ENCODE results near the gene GOLGA3.
"Not testable (repeated sequence)": the region's sequence is repeated elsewhere in the genome, so short reads cannot be mapped to it uniquely, and the experiment has no call there.

Gene GOLGA3

DNA sequence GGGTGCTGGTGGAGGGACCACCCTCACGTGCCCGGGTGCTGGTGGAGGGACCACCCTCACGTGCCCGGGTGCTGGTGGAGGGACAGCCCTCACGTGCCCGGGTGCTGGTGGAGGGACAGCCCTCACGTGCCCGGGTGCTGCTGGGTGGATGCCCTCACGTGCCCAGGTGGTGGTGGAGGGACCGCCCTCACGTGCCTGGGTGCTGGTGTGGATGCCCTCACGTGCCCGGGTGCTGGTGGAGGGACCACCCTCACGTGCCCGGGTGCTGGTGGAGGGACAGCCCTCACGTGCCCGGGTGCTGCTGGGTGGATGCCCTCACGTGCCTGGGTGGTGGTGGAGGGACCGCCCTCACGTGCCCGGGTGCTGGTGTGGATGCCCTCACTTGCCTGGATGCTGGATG, 28.4 kb upstream of the GOLGA3 start:
- not testable (repeated sequence) for H3K27me3 ChIP-seq (ENCODE audit: control insufficient read depth, insufficient read depth, low read length); H3K4me3 ChIP-seq (ENCODE audit: low read length); H3K9me3 ChIP-seq (ENCODE audit: control insufficient read depth, insufficient read depth, low read length); DNase-seq (ENCODE audit: low read depth, low spot score); H3K27ac ChIP-seq (ENCODE audit: low read length); H3K4me1 ChIP-seq (ENCODE audit: control insufficient read depth, insufficient read depth, low read length)
- peaks cover 33% of the 10 kb centered on the region for H3K36me3 ChIP-seq (ENCODE audit: control insufficient read depth, insufficient read depth, low read length)
- WGBS (ENCODE audit: insufficient coverage, insufficient read length) = no CpG with 5 or more reads among the region's 21 CpGs

DNA sequence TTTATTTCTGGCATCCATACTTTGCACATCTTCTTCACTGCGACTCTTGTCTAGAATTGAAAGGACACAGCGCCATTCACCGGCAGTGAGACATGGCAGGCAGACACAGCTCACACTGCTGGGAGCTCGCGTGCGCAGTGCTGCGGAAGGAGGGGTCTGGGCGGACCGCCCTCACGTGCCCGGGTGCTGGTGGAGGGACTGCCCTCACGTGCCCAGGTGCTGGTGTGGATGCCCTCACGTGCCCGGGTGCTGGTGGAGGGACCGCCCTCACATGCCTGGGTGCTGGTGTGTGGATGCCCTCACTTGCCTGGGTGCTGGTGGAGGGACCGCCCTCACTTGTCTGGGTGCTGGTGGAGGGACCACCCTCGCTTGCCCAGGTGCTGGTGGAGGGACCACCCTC, 27.9 kb upstream of the GOLGA3 start:
- H3K9me3 ChIP-seq (ENCODE audit: control insufficient read depth, insufficient read depth, low read length) = no peaks in the 10 kb centered on the region
- no peaks in the 10 kb centered on the region for H3K4me1 ChIP-seq (ENCODE audit: control insufficient read depth, insufficient read depth, low read length)
- H3K27ac ChIP-seq (ENCODE audit: low read length) = no peak overlapping the region
- no peak overlapping the region for H3K4me3 ChIP-seq (ENCODE audit: low read length)
- no CpG with 5 or more reads among the region's 17 CpGs for WGBS (ENCODE audit: insufficient coverage, insufficient read length)
- DNase-seq (ENCODE audit: low read depth, low spot score) = no peak
- H3K36me3 ChIP-seq (ENCODE audit: control insufficient read depth, insufficient read depth, low read length) = peaks cover 33% of the 10 kb centered on the region
- H3K27me3 ChIP-seq (ENCODE audit: control insufficient read depth, insufficient read depth, low read length) = no peaks in the 10 kb centered on the region

DNA sequence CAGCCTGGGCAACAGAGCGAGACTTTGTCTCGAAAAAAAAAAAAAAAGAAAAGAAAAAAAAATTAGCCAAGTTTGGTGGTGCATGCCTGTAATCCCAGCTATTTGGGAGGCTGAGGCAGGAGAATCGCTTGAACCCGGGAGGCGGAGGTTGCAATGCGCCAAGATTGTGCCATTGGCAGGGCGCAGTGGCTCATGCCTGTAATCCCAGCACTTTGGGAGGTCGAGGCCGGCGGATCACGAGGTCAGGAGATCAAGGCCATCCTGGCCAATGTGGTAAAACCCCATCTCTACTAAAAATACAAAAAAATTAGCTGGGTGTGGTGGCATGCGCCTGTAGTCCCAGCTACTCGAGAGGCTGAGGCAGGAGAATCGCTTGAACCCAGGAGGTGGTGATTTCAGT, 26.5 kb upstream of the GOLGA3 start:
- not testable (repeated sequence) for H3K4me3 ChIP-seq (ENCODE audit: low read length); H3K27me3 ChIP-seq (ENCODE audit: control insufficient read depth, insufficient read depth, low read length); H3K9me3 ChIP-seq (ENCODE audit: control insufficient read depth, insufficient read depth, low read length); H3K27ac ChIP-seq (ENCODE audit: low read length); H3K4me1 ChIP-seq (ENCODE audit: control insufficient read depth, insufficient read depth, low read length); DNase-seq (ENCODE audit: low read depth, low spot score)
- no CpG with 5 or more reads among the region's 14 CpGs for WGBS (ENCODE audit: insufficient coverage, insufficient read length)
- H3K36me3 ChIP-seq (ENCODE audit: control insufficient read depth, insufficient read depth, low read length) = peaks cover 43% of the 10 kb centered on the region

DNA sequence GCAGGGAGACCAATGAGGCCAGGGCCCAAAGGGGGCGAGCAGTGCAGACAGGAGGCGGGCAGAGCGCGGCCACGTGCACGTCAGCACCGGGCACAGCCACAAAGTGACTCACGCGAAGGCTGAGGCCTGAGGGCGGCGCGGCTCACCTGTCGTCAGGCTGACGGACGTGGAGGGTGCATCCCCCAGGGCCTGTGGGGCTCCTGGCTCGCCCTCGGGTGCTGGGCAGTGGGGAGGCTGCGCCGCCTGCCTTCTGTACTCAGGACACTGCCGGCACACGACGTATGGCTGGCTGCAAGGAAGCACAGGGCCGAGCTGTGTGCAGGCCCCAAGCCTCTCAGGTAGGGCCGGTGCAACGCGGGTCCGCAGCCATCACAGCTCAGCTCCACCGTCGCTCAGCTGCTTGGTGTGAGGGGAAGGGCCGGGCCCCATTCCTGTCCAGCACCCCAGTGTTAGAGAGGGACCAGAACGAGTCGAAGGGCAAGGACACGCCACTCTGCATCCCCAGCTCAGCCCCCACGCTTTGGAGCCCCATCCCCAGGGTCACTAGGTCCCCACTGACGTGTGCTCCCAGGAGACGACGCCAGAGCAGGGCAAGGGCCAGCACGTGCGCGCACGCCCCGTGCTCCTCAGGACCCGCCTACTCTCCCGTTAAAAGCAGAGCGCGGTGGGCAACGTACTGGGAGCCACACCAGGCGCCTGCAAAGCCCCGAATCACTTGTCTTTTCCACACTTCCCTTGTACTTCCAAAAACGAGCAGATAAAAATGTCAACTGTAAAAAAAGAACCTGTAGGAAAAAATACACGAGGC, 24.8 kb upstream of the GOLGA3 start:
- H3K4me3 ChIP-seq (ENCODE audit: low read length) = no peak overlapping the region
- DNase-seq (ENCODE audit: low read depth, low spot score) = no peak
- H3K4me1 ChIP-seq (ENCODE audit: control insufficient read depth, insufficient read depth, low read length) = no peaks in the 10 kb centered on the region
- no peaks in the 10 kb centered on the region for H3K27me3 ChIP-seq (ENCODE audit: control insufficient read depth, insufficient read depth, low read length)
- WGBS (ENCODE audit: insufficient coverage, insufficient read length) = no CpG with 5 or more reads among the region's 51 CpGs
- H3K36me3 ChIP-seq (ENCODE audit: control insufficient read depth, insufficient read depth, low read length) = peaks cover 38% of the 10 kb centered on the region
- H3K9me3 ChIP-seq (ENCODE audit: control insufficient read depth, insufficient read depth, low read length) = no peaks in the 10 kb centered on the region
- no peak overlapping the region for H3K27ac ChIP-seq (ENCODE audit: low read length)

DNA sequence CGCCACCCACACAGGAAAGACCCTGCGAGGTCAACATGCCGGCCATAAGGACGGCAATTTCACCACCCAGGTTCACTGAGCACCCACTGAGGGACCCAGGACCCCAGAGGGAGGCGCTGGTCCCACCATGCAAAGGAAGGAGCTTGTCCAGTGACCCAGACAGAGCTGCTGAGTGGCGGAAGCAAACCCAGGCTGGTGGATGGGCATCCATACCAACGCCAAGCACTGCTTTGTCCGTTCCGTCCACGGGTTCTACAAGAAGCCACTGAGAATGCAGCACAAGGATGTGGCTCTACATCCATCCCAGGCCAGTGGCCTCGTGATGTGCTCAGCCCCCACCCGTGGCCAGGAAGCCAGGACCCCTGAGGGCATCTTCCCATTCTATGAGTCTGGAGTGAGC, 23.8 kb upstream of the GOLGA3 start:
- Histone ChIP-seq H3K27ac (ENCODE audit: low read length) (no peak overlapping the region), H3K9me3 (ENCODE audit: control insufficient read depth, insufficient read depth, low read length) (no peaks in the 10 kb centered on the region), H3K36me3 (ENCODE audit: control insufficient read depth, insufficient read depth, low read length) (peaks cover 34% of the 10 kb centered on the region), H3K4me1 (ENCODE audit: control insufficient read depth, insufficient read depth, low read length) (no peaks in the 10 kb centered on the region), H3K27me3 (ENCODE audit: control insufficient read depth, insufficient read depth, low read length) (no peaks in the 10 kb centered on the region), H3K4me3 (ENCODE audit: low read length) (no peak overlapping the region)
- no peak for DNase-seq (ENCODE audit: low read depth, low spot score)
- no CpG with 5 or more reads among the region's 12 CpGs for WGBS (ENCODE audit: insufficient coverage, insufficient read length)

DNA sequence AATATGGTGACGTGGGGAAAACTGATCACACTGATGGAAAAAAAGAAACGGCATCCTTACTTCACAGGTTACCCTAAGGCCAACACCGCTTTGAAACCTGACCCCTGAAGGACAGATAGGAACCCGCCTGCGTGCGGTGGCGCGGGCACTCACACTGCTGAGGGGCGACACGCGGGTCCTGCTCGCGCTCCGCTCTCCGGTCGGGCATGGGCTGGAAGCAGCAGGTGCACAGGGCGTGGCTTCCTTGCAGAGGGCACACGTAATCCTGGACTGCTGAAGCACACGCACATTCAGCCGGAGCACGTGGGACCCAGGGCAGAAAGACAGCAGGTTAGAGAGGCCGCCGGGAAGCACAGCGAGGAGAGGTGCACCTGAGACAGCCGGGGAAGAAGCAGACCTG, 22.8 kb upstream of the GOLGA3 start:
- Histone ChIP-seq H3K36me3 (ENCODE audit: control insufficient read depth, insufficient read depth, low read length) (peaks cover 24% of the 10 kb centered on the region), H3K4me1 (ENCODE audit: control insufficient read depth, insufficient read depth, low read length) (peaks cover 2% of the 10 kb centered on the region), H3K9me3 (ENCODE audit: control insufficient read depth, insufficient read depth, low read length) (no peaks in the 10 kb centered on the region), H3K4me3 (ENCODE audit: low read length) (no peak overlapping the region), H3K27ac (ENCODE audit: low read length) (no peak overlapping the region), H3K27me3 (ENCODE audit: control insufficient read depth, insufficient read depth, low read length) (no peaks in the 10 kb centered on the region)
- no peak for DNase-seq (ENCODE audit: low read depth, low spot score)
- WGBS (ENCODE audit: insufficient coverage, insufficient read length) = no CpG with 5 or more reads among the region's 25 CpGs

DNA sequence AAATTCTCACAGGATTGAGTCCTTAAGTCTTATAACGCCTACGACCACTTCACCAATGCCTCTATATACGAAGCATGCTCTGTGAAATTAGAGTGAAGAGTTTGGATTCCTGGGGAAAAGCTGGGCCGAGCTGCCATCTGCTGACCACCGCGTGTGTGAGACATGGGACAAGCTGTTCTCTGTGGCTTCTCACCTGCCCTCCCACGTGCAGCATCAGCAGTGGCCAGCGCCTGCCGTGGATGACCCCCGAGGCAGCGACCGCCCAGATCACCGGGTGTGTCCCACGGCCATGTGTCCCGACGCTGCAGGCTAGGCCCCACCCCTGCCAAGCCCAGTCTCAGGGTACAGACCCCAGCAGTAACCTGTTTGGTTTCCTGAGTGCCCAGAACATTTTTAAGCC, 21.6 kb upstream of the GOLGA3 start:
- Histone ChIP-seq H3K4me1 (ENCODE audit: control insufficient read depth, insufficient read depth, low read length) (peaks cover 2% of the 10 kb centered on the region), H3K27me3 (ENCODE audit: control insufficient read depth, insufficient read depth, low read length) (no peaks in the 10 kb centered on the region), H3K9me3 (ENCODE audit: control insufficient read depth, insufficient read depth, low read length) (no peaks in the 10 kb centered on the region), H3K4me3 (ENCODE audit: low read length) (no peak overlapping the region), H3K27ac (ENCODE audit: low read length) (no peak overlapping the region), H3K36me3 (ENCODE audit: control insufficient read depth, insufficient read depth, low read length) (peaks cover 24% of the 10 kb centered on the region)
- no CpG with 5 or more reads among the region's 16 CpGs for WGBS (ENCODE audit: insufficient coverage, insufficient read length)
- DNase-seq (ENCODE audit: low read depth, low spot score) = no peak

DNA sequence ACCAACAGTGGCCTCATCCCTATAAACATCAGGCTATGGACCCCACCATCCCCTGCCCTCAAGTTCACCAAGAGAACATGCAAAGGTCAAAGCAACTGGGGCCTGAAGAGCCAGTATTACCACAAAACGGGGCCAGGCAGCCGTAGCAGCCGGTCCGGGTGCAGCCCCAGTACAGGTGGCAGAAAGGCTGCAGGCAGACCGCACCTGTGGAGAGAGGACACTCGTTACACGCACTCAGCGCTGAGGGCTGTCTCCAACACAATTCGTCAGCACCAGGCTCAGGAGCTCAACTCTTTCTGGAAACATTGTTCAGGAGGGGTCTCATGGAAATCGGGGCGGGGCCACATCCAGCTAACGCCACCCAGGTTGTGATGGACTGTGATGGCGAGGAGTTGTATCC, 19.9 kb upstream of the GOLGA3 start:
- WGBS (ENCODE audit: insufficient coverage, insufficient read length) = no CpG with 5 or more reads among the region's 13 CpGs
- peaks cover 2% of the 10 kb centered on the region for H3K4me1 ChIP-seq (ENCODE audit: control insufficient read depth, insufficient read depth, low read length)
- H3K27me3 ChIP-seq (ENCODE audit: control insufficient read depth, insufficient read depth, low read length) = no peaks in the 10 kb centered on the region
- no peak overlapping the region for H3K4me3 ChIP-seq (ENCODE audit: low read length)
- no peak overlapping the region for H3K27ac ChIP-seq (ENCODE audit: low read length)
- peaks cover 25% of the 10 kb centered on the region for H3K36me3 ChIP-seq (ENCODE audit: control insufficient read depth, insufficient read depth, low read length)
- H3K9me3 ChIP-seq (ENCODE audit: control insufficient read depth, insufficient read depth, low read length) = no peaks in the 10 kb centered on the region
- no peak for DNase-seq (ENCODE audit: low read depth, low spot score)

DNA sequence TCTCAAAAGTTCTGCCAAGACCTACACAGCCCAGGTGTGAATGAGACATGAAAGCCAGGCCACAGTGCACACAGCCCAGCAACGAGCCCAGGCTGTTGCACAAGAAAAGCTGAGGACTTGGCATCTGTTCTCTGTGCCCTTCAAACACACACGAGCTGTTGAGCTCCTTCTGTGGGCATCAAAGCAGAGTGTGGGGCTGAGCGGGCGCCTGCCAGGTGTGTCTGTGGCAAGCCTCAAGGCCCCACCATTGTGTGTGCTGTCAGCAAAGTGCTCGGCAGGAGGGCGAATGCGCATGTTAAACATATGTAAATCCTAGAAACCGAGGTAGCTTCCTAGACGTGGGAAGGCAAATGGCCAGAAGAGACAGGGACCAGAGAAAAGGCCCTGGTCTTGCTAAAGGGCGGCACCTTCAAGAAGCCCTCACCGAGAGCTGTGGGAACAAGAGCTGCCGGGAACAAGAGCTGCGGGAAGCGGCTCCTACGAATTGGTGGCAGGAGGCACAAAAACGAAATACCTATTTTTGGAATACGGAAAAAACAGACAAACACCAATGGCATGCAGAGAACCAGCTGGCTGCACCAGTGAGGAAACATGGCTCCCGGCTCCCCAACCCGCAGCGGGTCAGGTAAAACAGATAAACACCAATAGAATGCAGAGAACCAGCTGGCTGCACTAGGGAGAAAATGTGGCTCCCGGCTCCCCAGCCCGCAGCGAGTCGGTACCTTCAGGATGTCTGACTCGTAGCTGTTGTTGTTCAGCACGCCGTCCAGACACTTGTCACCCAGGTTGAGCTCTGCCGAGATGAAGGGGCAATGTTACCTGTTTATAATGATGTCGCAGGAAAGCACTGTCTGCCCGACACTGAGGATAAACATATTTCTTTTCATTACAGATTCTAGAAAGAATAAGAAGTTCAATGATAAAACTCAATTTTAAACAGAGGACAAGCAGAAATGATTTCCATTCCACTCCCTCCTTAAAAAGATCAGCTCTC, 19.0 kb upstream of the GOLGA3 start:
- H3K27ac ChIP-seq (ENCODE audit: low read length) = no peak overlapping the region
- H3K36me3 ChIP-seq (ENCODE audit: control insufficient read depth, insufficient read depth, low read length) = peaks cover 22% of the 10 kb centered on the region
- no peaks in the 10 kb centered on the region for H3K9me3 ChIP-seq (ENCODE audit: control insufficient read depth, insufficient read depth, low read length)
- no CpG with 5 or more reads among the region's 30 CpGs for WGBS (ENCODE audit: insufficient coverage, insufficient read length)
- no peak overlapping the region for H3K4me3 ChIP-seq (ENCODE audit: low read length)
- peaks cover 2% of the 10 kb centered on the region for H3K4me1 ChIP-seq (ENCODE audit: control insufficient read depth, insufficient read depth, low read length)
- H3K27me3 ChIP-seq (ENCODE audit: control insufficient read depth, insufficient read depth, low read length) = no peaks in the 10 kb centered on the region
- peak; percentile 48 for DNase-seq (ENCODE audit: low read depth, low spot score)

DNA sequence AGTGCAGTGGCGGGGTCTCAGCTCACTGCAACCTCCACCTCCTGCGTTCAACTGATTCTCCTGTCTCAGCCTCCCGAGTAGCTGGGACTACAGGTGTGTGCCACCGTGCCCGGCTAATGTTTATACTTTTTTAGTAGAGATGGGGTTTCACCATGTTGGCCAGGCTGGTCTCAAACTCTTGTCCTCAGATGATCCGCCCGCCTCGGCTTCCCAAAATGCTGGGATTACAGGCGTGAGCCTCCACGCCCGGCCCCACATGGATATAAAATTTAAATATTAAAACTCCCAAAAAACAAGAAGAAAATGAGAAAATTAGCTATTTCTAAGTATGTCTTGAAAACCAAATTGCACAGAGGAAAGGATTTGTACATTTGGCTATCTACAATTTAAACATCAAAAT, 16.0 kb upstream of the GOLGA3 start:
- not testable (repeated sequence) for H3K27ac ChIP-seq (ENCODE audit: low read length)
- no CpG with 5 or more reads among the region's 11 CpGs for whole genome bisulfite sequencing (ENCODE audit: insufficient coverage, insufficient read length)

More for the DNA sequence above, 16.0 kb upstream of the GOLGA3 start:
- not testable (repeated sequence) for H3K9me3 ChIP-seq (ENCODE audit: control insufficient read depth, insufficient read depth, low read length); H3K27me3 ChIP-seq (ENCODE audit: control insufficient read depth, insufficient read depth, low read length); H3K4me3 ChIP-seq (ENCODE audit: low read length); DNase-seq (ENCODE audit: low read depth, low spot score); H3K4me1 ChIP-seq (ENCODE audit: control insufficient read depth, insufficient read depth, low read length)
- peaks cover 18% of the 10 kb centered on the region for H3K36me3 ChIP-seq (ENCODE audit: control insufficient read depth, insufficient read depth, low read length)
